Measurements from ENCODE around the gene KRT86. TPM values are rescaled to one million over a fixed set of nuclear protein-coding genes. Genes with fewer than 3 reads are reported as not detected.

The KRT86 gene
- total and polyA plus RNA-seq, 12 donors = 0.61 to 6.2 (median 1.3) TPM; not detected in 2

DNA sequence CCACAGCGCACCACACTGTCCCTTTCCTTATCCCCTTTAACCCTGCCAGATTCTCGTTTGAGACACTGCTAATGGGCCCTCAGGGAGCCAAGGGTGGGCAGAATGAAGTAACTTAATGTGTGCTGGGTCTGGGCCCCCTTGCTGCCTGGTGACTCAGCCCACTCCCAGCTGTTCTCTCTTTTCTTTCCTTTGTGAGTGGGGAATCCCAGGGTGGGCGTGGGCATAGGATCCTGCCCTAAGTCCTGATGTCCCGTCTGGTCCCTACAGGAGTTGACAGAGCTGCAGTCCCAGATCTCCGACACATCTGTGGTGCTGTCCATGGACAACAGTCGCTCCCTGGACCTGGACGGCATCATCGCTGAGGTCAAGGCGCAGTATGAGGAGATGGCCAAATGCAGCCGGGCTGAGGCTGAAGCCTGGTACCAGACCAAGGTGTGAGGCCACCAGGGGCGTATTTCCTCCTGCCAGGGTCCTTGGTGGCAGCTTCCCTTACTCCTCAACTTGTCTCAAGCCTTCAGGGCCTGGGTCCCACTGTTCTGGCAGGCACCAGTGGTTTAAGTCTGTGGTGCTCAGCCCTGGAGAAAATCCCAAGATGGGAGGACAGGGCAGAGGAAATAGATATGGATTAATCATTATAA, 33.1 kb upstream of the KRT86 start:
- no peak overlapping the region for H3K4me3 ChIP-seq
- intact Hi-C loops (cut with DNase I) = no loop called here
- DNase-seq = no peak
- no peak for TF ChIP-seq POLR2A (IDR thresholded peaks at IDR 0.05)
- TF ChIP-seq, protein P1, sequence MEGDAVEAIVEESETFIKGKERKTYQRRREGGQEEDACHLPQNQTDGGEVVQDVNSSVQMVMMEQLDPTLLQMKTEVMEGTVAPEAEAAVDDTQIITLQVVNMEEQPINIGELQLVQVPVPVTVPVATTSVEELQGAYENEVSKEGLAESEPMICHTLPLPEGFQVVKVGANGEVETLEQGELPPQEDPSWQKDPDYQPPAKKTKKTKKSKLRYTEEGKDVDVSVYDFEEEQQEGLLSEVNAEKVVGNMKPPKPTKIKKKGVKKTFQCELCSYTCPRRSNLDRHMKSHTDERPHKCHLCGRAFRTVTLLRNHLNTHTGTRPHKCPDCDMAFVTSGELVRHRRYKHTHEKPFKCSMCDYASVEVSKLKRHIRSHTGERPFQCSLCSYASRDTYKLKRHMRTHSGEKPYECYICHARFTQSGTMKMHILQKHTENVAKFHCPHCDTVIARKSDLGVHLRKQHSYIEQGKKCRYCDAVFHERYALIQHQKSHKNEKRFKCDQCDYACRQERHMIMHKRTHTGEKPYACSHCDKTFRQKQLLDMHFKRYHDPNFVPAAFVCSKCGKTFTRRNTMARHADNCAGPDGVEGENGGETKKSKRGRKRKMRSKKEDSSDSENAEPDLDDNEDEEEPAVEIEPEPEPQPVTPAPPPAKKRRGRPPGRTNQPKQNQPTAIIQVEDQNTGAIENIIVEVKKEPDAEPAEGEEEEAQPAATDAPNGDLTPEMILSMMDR (IDR thresholded peaks at IDR 0.05) = no peak
- H3K27ac ChIP-seq = no peak overlapping the region
- WGBS, 4 donors = 76 to 92% (median 85%) methylated on average over 4 to 11 of the region's 11 CpGs
- peaks cover 18 to 22% of the 10 kb centered on the region in 2 donors for H3K4me1 ChIP-seq (replicated peaks in 1 of 2)
- no peaks in the 10 kb centered on the region for H3K36me3 ChIP-seq (replicated peaks in 1 of 2)
- H3K27me3 ChIP-seq = no peaks in the 10 kb centered on the region
- no peaks in the 10 kb centered on the region for H3K9me3 ChIP-seq (replicated peaks in 1 of 3)

DNA sequence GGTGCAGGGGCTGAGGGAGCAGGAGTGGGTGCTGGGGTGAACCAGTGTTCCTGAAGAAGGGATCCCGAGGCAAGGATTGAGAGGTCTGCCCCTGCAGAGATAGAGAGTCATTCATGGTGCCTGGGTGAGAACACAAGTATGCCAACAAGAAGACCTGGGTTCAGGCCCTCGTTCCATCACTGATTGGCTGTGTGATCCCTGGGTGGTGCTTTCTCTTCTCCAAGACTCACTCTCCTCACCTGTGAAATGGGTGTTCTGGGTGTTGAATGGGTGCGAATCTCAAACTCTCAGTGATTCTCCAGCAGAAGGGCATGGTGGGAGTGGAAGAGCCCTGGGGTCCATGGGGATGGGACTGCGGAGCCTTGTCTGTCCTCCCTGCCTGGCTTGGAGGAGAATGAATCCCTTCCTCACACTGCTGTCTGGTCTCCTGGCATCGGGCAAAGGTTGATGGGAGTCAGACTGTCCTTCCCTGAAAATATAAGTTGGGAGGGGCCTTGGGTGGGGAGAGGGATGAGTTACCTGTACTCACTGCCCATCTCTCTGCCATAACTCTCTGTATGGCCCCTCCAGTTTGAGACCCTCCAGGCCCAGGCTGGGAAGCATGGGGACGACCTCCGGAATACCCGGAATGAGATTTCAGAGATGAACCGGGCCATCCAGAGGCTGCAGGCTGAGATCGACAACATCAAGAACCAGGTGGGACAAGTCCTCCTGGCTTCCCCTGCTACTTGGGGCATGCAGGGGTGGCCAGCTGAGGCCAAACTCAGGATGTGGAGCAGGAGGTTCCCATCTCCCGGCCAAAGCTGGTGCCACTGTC, 31.8 kb upstream of the KRT86 start:
- WGBS, 4 donors = 93 to 96% (median 94%) methylated on average over 8 to 11 of the region's 11 CpGs
- TF ChIP-seq, protein P1 (IDR thresholded peaks at IDR 0.05) = no peak
- no peak for TF ChIP-seq POLR2A (IDR thresholded peaks at IDR 0.05)
- Histone ChIP-seq H3K4me1 (replicated peaks in 1 of 2) (peaks cover 31 to 35% of the 10 kb centered on the region in 2 donors), H3K4me3 (no peak overlapping the region), H3K27ac (peak overlapping the region in 1 of 5 donors; percentile 85), H3K36me3 (replicated peaks in 1 of 2) (no peaks in the 10 kb centered on the region), H3K9me3 (replicated peaks in 1 of 3) (no peaks in the 10 kb centered on the region), H3K27me3 (no peaks in the 10 kb centered on the region)
- no peak for DNase-seq
- intact Hi-C loops (cut with DNase I) = no loop called here

DNA sequence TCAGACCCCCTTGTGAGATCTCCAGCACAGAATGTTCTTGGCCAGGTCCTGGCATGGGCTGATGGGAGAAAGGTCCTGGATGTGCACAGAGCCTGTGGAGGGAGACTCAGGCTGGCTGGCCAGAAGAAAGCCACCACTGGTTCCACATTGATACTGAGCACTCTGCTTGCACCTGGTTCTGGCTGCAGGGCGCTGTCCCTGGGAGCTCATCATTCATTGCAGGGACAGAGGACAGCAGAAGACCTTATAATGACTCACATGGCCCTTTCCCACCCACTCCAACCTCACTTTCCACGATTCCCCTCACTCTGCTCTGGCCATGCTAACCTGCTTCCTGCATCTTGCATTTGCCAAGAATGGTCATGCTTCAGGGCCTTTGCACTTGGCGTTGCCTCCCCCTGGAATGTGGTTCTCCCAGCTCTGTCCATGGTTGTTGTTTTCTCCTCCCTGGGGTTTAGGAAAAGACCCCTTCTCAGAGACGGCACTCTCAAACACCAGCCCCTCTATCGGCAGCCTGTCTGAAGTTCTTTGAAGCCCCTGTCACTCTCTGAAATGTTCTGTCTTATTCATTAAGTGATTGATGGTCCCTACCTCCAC, 31.1 kb upstream of the KRT86 start:
- TF ChIP-seq POLR2A (IDR thresholded peaks at IDR 0.05) = no peak
- TF ChIP-seq, protein P1 (IDR thresholded peaks at IDR 0.05) = no peak
- Histone ChIP-seq H3K4me1 (replicated peaks in 1 of 2) (peaks cover 38 to 42% of the 10 kb centered on the region in 2 donors), H3K9me3 (replicated peaks in 1 of 3) (no peaks in the 10 kb centered on the region), H3K27me3 (no peaks in the 10 kb centered on the region), H3K4me3 (no peak overlapping the region), H3K27ac (peak overlapping the region in 4 of 5 donors; percentile 1 to 93 (median 84)), H3K36me3 (replicated peaks in 1 of 2) (no peaks in the 10 kb centered on the region)
- DNase-seq = no peak
- intact Hi-C loops (cut with DNase I) = no loop called here
- WGBS, 4 donors = 43 to 70% (median 57%) methylated on average over 4 to 5 of the region's 5 CpGs
